HG03342 (cell line): ENCODE results near the gene KRT83.
"Not testable (repeated sequence)": the region's sequence is repeated elsewhere in the genome, so short reads cannot be mapped to it uniquely, and the experiment has no call there.

Experiments
- ATAC-seq: cut with Tn5 transposase; IDR thresholded peaks from one replicate; pipeline ENCODE4 v1.9.1; 2021; ENCODE audit warnings: mild to moderate bottlenecking, moderate library complexity; ENCODE audit not compliant: unreplicated experiment

Gene KRT83

DNA sequence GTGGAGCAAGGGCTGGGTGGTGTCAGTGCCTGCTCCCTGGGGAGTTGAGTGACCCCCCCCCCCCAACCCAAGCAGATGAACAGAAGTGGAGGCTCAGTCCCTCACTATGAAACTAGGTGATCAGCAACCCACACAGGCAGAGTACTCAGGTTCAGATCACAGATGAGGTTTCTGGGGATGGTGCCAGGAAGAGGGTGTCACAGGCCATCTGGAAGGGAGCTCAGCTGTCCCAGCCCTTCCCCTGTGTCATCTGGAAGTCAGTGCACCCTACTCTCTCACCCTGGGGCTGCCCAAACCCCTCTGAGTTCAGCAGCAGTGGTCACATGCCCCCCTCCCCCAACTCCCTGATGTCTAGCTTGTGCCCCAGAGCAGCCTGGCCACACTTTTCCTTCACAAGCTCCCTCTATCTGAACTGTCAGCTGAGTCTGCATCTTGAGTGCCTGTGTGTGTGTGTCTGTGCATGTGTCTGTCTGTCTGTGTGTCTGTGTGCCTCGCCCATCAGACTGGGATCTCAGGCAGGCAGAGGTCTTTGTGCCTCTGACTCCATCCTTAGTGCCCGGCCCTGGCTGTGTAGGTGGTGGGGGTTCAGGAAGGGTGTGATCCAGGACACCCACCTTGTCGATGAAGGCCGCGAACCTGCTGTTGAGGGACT is 30.6 kb downstream of the KRT83 start:
- not testable (repeated sequence) for ATAC-seq

DNA sequence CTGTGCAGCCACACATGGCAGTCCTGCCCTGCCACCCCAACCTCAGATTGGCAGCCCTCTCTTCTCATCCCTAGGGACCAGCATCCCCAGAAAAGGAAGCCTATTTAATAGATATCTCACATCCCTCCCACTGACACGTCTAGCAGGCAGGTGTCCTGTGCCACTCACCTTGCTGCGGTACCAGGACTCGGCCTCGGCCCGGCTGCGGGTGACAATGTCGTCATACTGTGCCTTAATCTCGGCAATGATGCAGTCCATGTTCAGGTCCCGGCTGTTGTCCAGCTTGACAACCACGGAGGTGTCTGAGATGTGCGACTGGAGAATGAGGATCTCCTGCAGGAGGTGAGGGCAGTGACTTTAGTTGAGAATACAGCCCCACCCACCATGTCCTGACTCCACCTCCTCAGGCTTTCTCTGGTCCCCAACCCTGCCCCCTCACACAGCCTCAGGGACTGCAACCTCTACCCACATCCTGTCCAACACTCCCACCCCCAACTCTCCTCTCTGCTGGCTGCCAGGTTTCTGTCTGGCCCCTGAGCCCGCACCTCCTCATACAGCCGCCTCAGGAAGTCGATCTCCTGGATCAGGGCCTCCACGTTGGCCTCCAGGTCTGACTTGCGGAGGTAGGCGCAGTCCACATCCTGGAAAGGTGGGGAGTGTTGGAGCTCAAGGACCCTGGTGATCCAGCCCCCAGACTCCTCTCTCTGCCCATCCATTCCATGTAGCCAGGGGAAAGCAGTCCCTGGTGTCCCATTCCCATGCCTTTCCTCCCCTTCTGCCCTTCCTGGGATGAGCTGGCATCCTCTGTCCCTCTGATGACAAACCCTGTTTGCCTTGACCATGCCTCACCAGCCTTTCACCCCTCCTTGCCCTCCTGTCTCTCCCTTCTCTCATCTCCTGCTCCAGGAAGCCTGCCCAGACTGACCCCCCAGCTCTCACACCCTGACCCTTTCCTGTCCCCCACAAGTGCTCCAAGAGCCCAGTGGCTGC is 33.1 kb downstream of the KRT83 start:
- ATAC-seq: not testable (repeated sequence)

DNA sequence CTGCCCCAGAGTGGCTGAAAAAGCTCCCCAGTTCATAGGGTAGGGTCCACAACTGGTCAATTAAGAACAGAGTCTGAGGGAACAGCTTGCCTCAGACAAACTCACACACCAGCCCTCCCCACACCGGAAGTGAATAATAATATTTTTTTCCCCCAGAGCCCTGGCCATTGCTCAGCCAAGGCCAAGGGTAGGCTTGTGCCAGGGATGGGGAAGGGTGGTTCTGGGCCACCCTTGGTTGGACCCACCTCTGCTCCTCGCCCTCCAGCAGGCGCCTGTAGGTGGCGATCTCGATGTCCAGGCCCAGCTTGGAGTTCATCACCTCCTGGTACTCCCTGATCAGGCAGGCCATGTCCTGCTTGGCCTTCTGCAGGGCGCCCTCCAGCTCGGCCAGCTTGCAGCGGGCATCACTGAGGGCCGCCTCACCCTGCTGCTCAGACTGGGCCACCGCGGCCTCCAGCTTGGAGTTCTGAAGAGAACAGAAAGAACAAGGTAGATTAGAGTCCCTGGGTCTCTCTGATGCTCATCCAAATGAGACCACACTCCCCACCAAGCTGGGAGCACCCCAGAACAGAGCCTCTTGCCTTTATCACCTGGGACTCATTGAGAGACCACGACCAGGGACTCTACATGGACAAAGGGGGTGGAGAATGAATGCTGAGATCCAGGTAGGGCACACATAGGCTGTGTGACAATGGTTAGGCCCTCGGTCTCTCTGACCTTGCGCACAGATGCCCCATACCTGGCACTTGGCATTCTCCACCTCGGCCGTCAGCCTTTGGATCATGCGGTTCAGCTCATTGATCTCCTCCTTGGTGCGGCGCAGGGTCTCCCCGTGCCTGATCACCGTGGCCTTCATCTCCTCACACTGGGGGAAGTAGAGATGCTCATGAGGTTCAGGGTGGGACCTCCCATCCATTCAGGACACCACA is 34.1 kb downstream of the KRT83 start:
- not testable (repeated sequence) for ATAC-seq

DNA sequence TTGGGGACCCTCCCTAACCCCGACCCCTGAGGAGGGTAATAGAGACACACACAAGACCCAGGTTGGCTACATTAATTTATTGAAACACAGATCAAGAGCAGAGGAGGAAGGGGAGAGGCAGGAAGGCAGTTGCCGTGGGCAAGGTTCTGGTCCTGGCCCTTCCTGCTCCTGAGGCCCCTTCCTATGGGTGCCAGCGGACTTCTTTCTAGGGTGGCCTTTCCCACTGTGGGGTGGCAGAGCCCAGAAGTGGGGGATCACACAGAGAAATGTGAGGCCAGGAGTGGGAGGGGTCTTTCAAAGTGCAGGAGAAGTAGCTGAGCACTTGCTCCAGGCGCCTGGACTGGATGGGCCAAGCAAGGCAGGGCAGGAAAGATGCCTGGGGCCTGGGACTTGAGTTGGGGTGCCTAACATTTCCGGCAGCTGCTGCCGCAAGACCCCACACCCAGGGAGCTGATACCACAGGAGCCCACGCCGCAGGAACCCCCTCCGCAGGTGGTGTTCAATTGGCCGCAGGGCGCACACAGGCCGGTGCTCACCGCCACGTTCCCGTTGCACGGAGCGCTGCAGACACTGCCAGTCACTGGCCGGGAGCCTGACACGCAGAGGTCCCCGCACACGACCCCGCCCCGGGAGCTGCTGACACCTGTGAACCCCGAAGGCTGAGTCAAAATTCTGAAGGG is 35.2 kb downstream of the KRT83 start:
- ATAC-seq: no peak

DNA sequence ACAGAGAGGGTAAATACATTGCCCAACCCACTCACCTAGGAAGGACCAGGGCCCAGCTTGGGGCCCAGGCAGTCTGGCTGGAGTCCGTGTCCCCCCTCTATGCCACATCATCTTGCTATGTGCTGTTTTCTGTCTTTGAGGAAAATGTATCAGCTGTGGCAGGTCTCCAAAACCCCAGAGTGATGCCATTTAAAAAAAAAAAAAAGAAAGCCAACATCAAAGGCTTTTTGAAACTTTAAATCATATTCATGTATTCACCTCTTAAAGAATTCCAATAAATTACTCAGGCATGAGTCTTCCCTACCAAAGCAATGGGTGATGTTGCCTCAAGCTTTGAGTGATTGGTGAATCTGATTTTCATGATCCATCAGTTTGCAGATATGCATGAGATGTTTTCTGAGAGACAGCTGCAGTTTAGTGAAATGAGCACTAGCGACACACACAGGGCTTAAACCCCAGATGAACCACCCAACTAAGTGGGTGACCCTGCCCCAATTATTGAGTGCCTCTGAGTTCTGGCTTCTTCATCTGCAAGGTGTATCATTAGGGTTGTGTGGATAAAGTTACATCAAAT is 35.9 kb downstream of the KRT83 start:
- ATAC-seq: no peak

DNA sequence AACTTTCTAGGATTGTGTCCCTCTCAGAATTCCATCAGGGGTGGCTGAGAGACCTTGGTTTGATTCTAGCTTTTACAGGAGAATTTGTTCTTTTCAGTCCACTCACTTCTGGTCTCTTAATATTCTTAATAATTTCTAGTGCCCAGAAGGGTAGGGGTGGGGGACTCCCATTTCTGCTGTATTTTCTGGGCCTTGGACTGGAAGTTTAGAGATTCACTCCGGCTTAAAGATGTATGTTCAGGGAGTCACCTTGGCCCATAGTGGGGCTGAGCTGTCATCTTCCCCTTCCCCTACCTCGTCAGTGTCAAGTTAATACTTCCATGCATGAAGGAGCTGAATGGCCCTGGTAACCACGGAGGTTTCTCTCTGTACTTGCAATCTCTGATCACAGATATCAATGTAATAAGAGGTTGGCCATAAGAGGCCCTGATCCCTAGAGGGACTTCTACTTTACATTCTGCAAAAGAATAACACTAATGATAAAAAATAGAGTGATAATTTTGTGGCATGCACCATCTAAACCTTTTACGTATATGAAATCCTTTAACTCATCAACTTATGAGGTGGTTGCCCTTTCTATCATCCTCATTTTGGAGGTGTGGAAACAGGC is 36.5 kb downstream of the KRT83 start:
- no peak for ATAC-seq

DNA sequence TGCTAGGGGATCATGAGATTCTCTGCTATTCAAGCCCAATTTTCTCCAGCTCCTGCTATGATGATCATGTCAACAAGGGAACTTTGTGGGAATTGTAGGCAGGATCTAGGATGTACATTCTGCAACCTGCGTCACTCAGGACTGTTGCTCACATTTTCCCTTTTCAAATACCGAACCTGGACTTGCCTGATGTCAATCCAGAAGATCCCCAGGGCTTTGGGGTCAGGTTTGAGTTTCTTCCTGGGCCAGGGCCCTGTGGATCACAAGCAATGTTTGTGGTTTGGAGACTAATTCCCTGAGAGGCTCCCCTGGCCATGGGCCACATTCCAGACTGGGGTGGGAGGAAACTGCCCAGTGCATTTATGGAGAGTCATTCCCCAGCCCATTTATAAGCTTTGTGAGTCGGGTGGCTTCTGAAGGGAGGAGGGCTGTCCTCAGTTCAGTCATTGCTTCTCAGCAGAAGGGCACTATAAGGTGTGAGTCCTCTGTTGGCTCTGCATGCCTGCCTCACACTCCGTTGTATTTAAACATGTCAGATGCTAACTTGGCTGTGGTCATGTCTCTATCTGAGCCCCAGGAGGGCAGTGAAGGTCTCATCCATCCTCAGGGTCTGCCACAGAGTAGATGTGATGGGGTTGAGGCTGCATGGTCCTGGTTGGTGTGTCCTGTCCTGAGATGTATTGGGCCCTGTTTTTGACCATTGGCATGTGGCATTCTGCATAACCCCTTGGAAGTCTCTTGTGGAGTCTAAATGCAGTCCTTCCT is 40.2 kb downstream of the KRT83 start:
- no peak for ATAC-seq

DNA sequence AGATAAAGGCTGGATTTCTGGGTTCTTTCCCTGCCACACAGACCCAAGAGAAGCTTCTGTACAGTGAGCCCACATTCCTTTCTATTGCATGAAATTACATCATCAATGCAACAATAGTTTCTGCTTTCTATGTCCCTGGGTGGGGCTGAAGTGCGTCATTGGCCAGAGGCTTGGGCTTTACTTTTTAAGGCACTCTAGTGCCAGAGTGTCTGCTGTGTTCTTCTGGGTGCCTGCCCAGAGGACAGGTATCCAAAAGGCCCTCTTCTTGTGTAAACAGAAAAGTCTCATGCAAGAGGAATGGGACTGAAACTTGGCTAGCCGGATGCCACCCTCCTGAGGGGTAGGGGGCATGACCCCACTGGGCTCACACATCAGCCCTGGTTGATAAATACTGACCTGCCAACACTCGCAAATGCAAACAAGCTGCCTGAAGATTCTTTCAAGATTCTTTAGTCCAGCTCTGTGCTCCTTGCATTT is 40.8 kb downstream of the KRT83 start:
- no peak for ATAC-seq

DNA sequence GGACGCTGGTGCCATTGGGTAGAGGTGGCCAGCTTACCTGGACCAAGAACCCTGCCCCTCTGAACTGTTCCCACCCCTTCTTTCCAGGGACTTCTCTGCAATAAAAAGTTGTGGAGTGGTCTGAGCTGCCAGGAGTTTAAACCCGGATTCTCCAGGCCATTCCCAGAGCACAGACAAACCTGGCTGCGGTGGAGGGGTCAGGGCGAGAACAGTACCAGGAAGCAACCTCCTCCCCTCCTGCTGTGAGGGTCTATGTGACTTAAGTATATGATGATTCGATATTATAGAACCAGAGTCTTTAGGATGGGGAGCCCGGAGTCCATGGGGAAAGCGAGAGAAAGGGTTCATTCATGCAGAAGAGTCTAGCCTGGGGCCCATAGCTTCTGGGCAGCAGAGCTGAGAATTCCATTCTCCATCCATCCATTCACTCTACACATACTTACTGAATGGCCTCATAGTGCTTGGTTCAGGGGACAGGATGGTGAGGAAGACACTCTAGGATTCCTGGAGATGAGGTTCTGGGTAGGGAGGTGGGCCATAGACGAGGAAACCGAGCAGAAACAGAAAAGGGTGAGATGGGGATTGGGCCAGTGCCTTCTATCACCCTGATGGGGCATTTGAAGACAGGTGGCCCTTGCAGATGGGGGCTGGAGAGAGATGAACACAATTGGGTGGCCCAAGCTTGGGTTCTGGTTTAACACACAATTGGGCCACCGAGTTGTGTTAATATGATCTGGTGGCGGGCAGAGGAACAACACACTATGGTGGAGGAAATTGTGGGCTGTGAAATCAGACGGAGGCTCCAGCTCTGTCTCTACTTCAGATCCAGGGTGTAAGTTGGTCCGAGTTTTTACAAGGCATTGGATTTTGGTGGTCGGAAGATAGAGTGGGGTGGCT is 41.5 kb downstream of the KRT83 start:
- no peak for ATAC-seq

DNA sequence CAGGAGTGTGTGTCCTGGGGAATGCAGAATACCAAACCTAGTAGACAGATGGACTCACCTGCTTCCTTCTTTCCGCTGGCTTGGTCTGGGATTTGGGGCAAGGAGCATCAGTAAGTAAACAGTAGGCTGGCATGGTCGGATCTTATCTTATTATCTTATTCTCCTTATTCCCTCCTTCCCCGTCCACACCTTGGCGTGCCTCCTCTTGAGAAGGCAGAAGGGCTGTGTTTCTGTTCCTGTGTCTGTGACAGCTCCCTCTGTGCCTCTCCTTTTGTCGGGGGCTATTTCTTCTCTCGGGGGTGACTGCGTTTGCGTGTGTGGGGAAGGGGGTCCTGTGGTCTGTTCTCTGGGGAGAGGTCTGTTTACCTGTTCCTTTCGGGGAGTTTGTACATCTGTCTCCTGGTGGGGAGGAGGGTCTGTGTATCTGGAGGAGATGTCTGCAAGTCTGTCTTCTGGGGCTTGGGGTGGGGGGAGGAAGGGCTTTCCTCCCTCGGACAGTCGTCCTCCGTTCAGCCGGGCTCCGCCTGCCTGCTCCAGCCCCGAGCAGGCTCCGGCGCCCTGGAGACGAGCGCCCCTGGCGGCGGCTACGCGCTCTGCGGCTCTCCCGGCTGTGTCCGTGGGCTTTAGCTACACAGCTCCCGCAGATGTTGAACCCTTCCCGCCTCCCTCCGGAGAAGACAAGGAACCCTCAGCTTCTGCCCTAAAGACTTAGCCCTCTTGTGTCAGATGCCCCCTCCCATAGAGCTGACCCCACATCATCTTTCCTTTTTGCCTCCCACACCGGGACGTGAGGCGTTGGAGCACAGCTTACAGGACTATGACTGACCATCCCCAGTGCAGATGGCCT is 42.4 kb downstream of the KRT83 start:
- peak; percentile 80 for ATAC-seq

DNA sequence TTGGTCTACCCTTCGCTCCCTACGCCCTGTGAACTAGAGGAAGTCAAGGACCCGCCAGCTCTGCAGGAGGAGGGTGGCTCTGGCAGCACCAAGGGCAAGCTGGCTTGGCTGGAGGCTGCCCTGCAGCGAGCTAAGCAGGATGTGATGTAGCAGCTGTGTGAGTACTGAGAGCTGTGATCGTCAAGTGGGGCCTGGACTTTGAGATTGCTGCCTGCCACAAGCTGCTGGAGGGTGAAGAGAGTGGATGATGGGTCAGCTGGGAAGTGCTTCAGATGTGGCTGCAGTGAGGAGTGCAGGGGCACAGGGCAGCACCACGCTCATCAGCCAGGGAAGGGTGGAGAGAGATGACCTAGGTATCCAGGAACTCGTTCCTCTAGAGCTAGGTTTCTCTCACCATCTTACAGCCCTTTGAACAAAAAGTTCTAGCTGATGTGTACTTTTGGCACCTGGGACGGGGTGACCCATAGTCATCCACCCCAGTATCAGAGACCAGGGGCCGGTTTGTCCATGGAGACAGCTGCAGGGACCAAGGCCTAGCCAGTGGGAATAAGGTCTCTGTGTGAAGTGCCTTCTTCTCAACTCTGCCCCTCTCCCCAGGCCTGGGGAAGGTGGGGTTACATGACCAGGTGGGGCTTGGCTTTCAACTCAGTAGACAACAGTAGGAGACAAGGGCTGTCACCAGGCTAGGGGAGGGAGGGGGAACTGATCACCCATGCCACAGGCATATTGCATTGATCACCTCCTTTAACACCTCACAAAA is 43.5 kb downstream of the KRT83 start:
- ATAC-seq: no peak

DNA sequence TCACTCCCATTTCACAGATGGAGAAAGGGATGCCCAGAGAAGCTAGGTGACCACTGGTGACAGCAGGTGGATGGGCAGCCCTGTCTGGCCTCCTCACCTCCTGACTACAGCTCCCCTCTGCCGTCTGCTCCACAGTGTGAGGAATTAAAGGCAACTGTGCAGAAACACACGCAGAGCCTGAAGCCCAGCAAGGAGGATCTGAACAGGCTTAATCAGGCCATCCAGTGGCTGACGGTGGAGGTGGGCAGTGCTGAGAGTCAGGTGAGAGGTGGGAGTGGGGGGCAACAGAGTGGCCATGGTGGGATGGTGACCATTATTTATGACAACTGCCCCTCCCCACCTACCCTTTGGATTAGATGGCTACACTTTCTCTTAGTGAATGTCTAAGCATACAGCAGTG is 45.5 kb downstream of the KRT83 start:
- ATAC-seq: no peak

DNA sequence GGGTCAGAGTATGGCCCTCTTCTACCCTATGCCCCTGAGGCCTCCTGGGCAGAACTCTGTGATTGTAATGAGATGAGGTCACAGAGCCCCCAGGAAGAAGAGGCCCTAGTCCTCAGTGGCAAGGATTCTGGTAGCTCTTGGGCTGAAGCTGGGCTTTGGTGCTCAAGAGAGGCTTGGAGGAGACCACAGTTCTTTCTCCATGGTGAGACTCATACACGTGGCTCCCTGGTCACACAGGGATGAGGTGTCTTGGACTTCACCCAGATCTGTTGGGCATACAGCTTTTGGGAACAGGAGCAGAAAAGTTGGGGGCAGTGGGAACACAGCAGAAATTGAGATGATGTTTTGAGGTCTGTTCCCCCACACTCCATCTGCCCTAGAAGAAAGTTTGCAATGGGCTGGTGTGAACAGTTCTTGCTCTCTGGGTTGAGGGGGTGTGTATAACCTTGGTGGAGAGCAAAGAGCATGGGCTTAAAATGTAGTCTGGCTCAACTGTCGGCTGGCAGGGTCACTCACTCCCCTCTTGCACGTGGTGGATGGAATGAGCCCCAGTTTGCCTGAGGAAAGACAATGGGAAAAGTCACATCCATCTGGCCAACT is 46.6 kb downstream of the KRT83 start, which contains the start of gene KRT86:
KRT86 (plus strand) TSS at position 125 of the 600 bp plus-strand sequence. CDS start 27,272 bp downstream, outside the sequence.
- ATAC-seq: no peak

DNA sequence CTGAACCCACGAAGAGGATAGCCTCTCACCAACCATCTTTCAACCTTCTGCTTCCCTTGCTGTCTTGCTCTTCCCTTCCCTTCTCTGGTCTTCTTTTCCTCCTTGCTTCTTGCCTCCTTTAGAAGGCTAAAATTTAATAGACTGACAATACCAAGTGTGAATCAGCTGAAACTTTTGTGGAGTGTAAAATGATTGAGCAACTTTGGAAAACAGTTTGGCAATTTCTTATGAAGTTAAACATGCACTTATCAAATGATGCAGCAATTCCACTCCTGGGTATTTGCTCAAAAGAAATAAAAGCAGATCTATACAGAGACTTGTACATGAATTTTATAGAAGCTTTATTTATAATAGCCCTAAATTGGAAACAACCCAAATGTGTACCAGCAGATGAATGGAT is 50.0 kb downstream of the KRT83 start:
- ATAC-seq: no peak

DNA sequence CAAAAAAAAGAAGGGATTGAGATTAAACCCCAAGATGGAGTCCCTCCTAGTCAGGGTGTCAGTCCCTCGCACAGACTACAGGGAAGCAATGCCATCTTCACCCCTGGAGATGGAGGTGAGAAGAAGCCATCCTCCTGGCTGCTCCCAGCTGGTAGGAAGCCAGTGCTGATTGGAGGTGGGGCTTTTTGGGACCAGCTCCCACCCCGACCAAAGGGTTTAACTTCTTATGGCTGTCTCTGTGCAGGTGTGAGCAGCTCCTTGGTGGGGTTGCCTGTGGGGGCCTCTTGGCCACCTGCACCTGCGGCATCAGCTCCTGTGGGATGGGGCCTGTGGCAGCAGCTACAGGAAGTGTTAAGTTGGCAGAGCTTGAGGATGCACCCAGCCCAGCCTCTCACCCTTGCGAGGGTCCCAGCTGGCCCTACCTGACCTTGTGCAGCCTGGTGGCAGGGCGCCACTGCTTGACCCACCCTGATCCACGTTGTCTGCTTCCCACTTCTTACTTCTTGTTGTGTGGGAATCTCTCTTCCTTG is 50.6 kb downstream of the KRT83 start:
- no peak for ATAC-seq
